SK-N-SH (cell line): Measurements from ENCODE around the gene SFXN3. TPM values are rescaled to one million over a fixed set of nuclear protein-coding genes. Genes with fewer than 3 reads are reported as not detected.
A peak's percentile ranks its signal among the peaks of the same experiment; 100 is the strongest.

Experiments used
- CTCF ChIA-PET: fragments of 300-600, 350-600 bp; formaldehyde crosslinking; extraction: SDS; loops from one replicate; lab custom pipeline; 2021; lab: Yijun Ruan, JAX
- POLR2A ChIA-PET: fragments of 350-600 bp; sonication (Branson Sonifier 250); formaldehyde crosslinking; extraction: SDS; loops from one replicate; lab custom pipeline; 2020; ENCODE audit warnings: antibody characterized with exemption, inconsistent platforms; lab: Yijun Ruan, JAX
- DNase-seq: peaks from one replicate; pipeline ENCODE4 v3.0.0; 2012
- H2AFZ ChIP-seq: fragments of 200-600 bp; sonication (generic); 2 replicates; pipeline ENCODE4 v1.8.1; 2016; ENCODE audit warnings: antibody characterized with exemption, mild to moderate bottlenecking, low read depth
- H3F3A ChIP-seq: fragments of 200-600 bp; sonication (generic); replicated peaks from 2 replicates; pipeline ENCODE3; 2016; ENCODE audit warnings: antibody characterized with exemption, mild to moderate bottlenecking; ENCODE audit not compliant: insufficient read depth
- H3K27ac ChIP-seq, 2 experiments: fragments of 200-500 bp in 1 of 2; fragments of 200-600 bp in 1 of 2; sonication (Bioruptor generic) in 1 of 2; sonication (generic), shearing (Covaris generic) in 1 of 2; 2 replicates each; pipeline versions ENCODE4 v1.5.1 to v1.6.1; 2014 to 2016; ENCODE audit warnings: low read depth in 2 of 2, inconsistent platforms in 1 of 2, low read length in 1 of 2, mild to moderate bottlenecking in 1 of 2, mixed read lengths in 1 of 2
- H3K27me3 ChIP-seq: fragments of 200-600 bp; sonication (generic), shearing (Covaris generic); 2 replicates; pipeline ENCODE4 v1.6.1; 2016; ENCODE audit warnings: mixed run types; ENCODE audit not compliant: insufficient read depth
- H3K36me3 ChIP-seq, 2 experiments: fragments of 200-500 bp in 1 of 2; fragments of 200-600 bp in 1 of 2; sonication (Bioruptor generic) in 1 of 2; sonication (generic) in 1 of 2; replicated peaks in 1 of 2; 2 replicates each; pipeline versions ENCODE3 to v1.5.1; 2014 to 2016; ENCODE audit warnings: low read length in 1 of 2, mild to moderate bottlenecking in 1 of 2; ENCODE audit not compliant: insufficient read depth in 2 of 2, control insufficient read depth in 1 of 2
- H3K4me1 ChIP-seq, 2 experiments: fragments of 200-500 bp in 1 of 2; fragments of 200-600 bp in 1 of 2; sonication (Bioruptor generic) in 1 of 2; sonication (generic), shearing (Covaris generic) in 1 of 2; 2 replicates each; pipeline versions ENCODE4 v1.5.1 to v1.6.1; 2014 to 2016; ENCODE audit warnings: low read depth in 1 of 2, low read length in 1 of 2, mixed run types in 1 of 2; ENCODE audit not compliant: insufficient read depth in 2 of 2, control insufficient read depth in 1 of 2
- H3K4me2 ChIP-seq: fragments of 200-600 bp; sonication (generic), shearing (Covaris generic); 2 replicates; pipeline ENCODE4 v1.6.1; 2017; ENCODE audit warnings: mixed run types
- H3K4me3 ChIP-seq, 2 experiments: fragments of 200-500 bp in 1 of 2; fragments of 200-600 bp in 1 of 2; sonication (Bioruptor generic) in 1 of 2; sonication (generic), shearing (Covaris generic) in 1 of 2; 2 replicates each; pipeline versions ENCODE4 v1.5.1 to v1.8.1; 2014 to 2016; ENCODE audit warnings: low read depth in 2 of 2, inconsistent platforms in 1 of 2, low read length in 1 of 2, mild to moderate bottlenecking in 1 of 2, mixed read lengths in 1 of 2, moderate library complexity in 1 of 2
- H3K79me2 ChIP-seq: fragments of 200-600 bp; sonication (generic); 2 replicates; pipeline ENCODE4 v1.8.1; 2017; ENCODE audit warnings: mild to moderate bottlenecking; ENCODE audit not compliant: insufficient read depth
- H3K9ac ChIP-seq: fragments of 200-600 bp; sonication (generic); 2 replicates; pipeline ENCODE4 v1.6.1; 2017; ENCODE audit warnings: mixed run types
- H3K9me2 ChIP-seq: fragments of 200-600 bp; sonication (generic); 2 replicates; pipeline ENCODE4 v1.6.1; 2017; ENCODE audit warnings: mixed run types
- H3K9me3 ChIP-seq: fragments of 200-600 bp; sonication (generic); 2 replicates; pipeline ENCODE4 v1.6.1; 2017; ENCODE audit warnings: mixed run types, mild to moderate bottlenecking, moderate library complexity
- H4K20me1 ChIP-seq: fragments of 200-600 bp; sonication (generic); 2 replicates; pipeline ENCODE4 v1.6.1; 2017; ENCODE audit warnings: mild to moderate bottlenecking, mixed run types; ENCODE audit not compliant: insufficient read depth
- CHD2 ChIP-seq: fragments of 150-350 bp; IDR thresholded peaks from 2 replicates; pipeline ENCODE4 v1.6.1; 2018; ENCODE audit warnings: low read length; ENCODE audit not compliant: partially characterized antibody
- EP300 ChIP-seq, 2 experiments: IDR thresholded peaks; 2 replicates each; pipeline versions ENCODE4 v1.4.0 to v1.6.1; 2012; ENCODE audit warnings: borderline replicate concordance in 1 of 2, low read depth in 1 of 2, low read length in 1 of 2
- FOXM1 ChIP-seq: IDR thresholded peaks from 2 replicates; pipeline ENCODE4 v1.4.0; 2012; ENCODE audit warnings: low read depth, mild to moderate bottlenecking
- GABPA ChIP-seq: IDR thresholded peaks from 2 replicates; pipeline ENCODE4 v1.4.0; 2012; ENCODE audit warnings: low read depth, mild to moderate bottlenecking
- GATA2 ChIP-seq: sonication (generic); formaldehyde crosslinking; IDR thresholded peaks from 2 replicates; pipeline ENCODE4 v1.5.0; 2020; ENCODE audit warnings: mild to moderate bottlenecking, missing genetic modification reagents
- JUND ChIP-seq: IDR thresholded peaks from 2 replicates; pipeline ENCODE4 v1.4.0; 2012
- MEF2A ChIP-seq: IDR thresholded peaks from 2 replicates; pipeline ENCODE4 v1.4.0; 2012; ENCODE audit warnings: low read depth, borderline replicate concordance
- NRF1 ChIP-seq: IDR thresholded peaks from 2 replicates; pipeline ENCODE4 v1.6.1; 2012; ENCODE audit warnings: low read depth, mild to moderate bottlenecking, low read length
- POLR2AphosphoS5 ChIP-seq: IDR thresholded peaks from 2 replicates; pipeline ENCODE4 v1.6.1; 2012; ENCODE audit warnings: low read depth, low read length
- RFX5 ChIP-seq: IDR thresholded peaks from 2 replicates; pipeline ENCODE4 v1.6.1; 2012; ENCODE audit warnings: mild to moderate bottlenecking, improper control_type of control experiment, low read length
- SIN3A ChIP-seq: IDR thresholded peaks from 2 replicates; pipeline ENCODE4 v1.6.1; 2012; ENCODE audit warnings: low read depth, mild to moderate bottlenecking, low read length, moderate library complexity, borderline replicate concordance
- SMC3 ChIP-seq: IDR thresholded peaks from 2 replicates; pipeline ENCODE4 v1.6.1; 2012; ENCODE audit warnings: low read depth, low read length, improper control_type of control experiment
- TCF12 ChIP-seq: IDR thresholded peaks from 2 replicates; pipeline ENCODE4 v1.4.0; 2012
- TEAD4 ChIP-seq: IDR thresholded peaks from 2 replicates; pipeline ENCODE4 v1.4.0; 2012; ENCODE audit warnings: mild to moderate bottlenecking, borderline replicate concordance; ENCODE audit not compliant: insufficient read depth
- WGBS: methylation state at CpG from one replicate; pipeline ENCODE4 v1.1.6; 2017; ENCODE audit warnings: low lambda C conversion rate; 5-methylcytosine and 5-hydroxymethylcytosine counted together
- polyA plus RNA-seq, 3 experiments: library from polyadenylated mRNA; depleted of rRNA; stranded (reverse); fragments of >200 nt; gene quantifications; 2 replicates each; pipeline ENCODE4 v1.2.3, GENCODE V29; 2012
- TF ChIP-seq, protein P1 (sequence below): IDR thresholded peaks from 2 replicates; pipeline ENCODE4; 2012
- TF ChIP-seq, protein P2 (sequence below): IDR thresholded peaks from 2 replicates; pipeline ENCODE4 v1.4.0; 2012; ENCODE audit warnings: low read depth
- TF ChIP-seq, protein P3 (sequence below): IDR thresholded peaks from 2 replicates; pipeline ENCODE4 v1.4.0; 2012; ENCODE audit warnings: low read depth, borderline replicate concordance
- TF ChIP-seq, protein P4 (sequence below): fragments of 150-350 bp; IDR thresholded peaks from 2 replicates; pipeline ENCODE4 v1.6.1; 2017; ENCODE audit warnings: antibody characterized with exemption, low read length, low read depth, borderline replicate concordance
- TF ChIP-seq, protein P5 (sequence below): fragments of 150-350 bp; IDR thresholded peaks from 2 replicates; pipeline ENCODE4 v1.6.1; 2016; ENCODE audit warnings: mild to moderate bottlenecking, low read depth, low read length

The SFXN3 gene
- polyA plus RNA-seq, 1 of the 3 experiments (the other 2 are of a cell fraction) = 142 TPM

DNA sequence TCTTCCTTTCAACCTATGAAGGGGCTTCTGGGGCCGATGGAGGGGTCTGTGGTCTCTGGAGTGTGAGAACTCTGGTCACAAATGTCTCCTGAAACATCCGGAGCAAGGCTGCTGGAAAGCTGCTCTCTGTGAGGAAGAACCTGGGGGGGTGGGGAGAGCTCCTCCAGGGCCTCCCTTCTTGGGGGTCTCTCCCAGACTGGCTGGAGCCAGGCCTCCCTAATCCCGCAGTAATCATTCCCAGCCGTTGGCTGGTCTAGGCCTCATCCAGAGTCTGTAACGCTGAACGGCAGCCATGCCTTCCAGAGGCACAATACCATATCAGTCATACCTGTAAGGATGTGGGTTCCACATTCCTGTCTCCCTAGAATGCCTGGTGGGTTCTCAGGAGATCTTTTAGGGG, 35.9 kb upstream of the SFXN3 start:
- Histone ChIP-seq H3K79me2 (peaks cover 27% of the 10 kb centered on the region), H3K9ac (no peak overlapping the region), H3K4me3 (no peak overlapping the region), H2AFZ (no peak overlapping the region), H3K9me2 (no peaks in the 10 kb centered on the region), H3K9me3 (no peaks in the 10 kb centered on the region), H3K4me2 (no peak overlapping the region), H3K27ac (no peak overlapping the region; a peak in 1 of 4 replicates), H3K27me3 (no peaks in the 10 kb centered on the region), H4K20me1 (0 out of 2 replicates have a peak, but pooled peaks cover 4% of the 10 kb centered on the region), H3K36me3 (peaks cover 16 to 34% of the 10 kb centered on the region in 2 experiments), H3K4me1 (peaks cover 9 to 22% of the 10 kb centered on the region in 2 experiments; a peak in 3 of 4 replicates), H3F3A (peaks cover 32% of the 10 kb centered on the region)
- DNase-seq = no peak
- TF ChIP-seq GATA2 = no peak
- TF ChIP-seq, protein P1, sequence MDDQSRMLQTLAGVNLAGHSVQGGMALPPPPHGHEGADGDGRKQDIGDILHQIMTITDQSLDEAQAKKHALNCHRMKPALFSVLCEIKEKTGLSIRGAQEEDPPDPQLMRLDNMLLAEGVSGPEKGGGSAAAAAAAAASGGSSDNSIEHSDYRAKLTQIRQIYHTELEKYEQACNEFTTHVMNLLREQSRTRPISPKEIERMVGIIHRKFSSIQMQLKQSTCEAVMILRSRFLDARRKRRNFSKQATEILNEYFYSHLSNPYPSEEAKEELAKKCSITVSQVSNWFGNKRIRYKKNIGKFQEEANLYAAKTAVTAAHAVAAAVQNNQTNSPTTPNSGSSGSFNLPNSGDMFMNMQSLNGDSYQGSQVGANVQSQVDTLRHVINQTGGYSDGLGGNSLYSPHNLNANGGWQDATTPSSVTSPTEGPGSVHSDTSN = 0 out of 2 replicates have a peak, but pooled peaks have one; percentile 4
- no peak for TF ChIP-seq JUND
- TF ChIP-seq GABPA = no peak
- no peak for TF ChIP-seq SIN3A
- TF ChIP-seq EP300 (IDR thresholded peaks at IDR 0.05; ENCODE audit: borderline replicate concordance in 1 of 2, low read depth in 1 of 2, low read length in 1 of 2) = no peak
- no peak for TF ChIP-seq RFX5
- TF ChIP-seq, protein P2, sequence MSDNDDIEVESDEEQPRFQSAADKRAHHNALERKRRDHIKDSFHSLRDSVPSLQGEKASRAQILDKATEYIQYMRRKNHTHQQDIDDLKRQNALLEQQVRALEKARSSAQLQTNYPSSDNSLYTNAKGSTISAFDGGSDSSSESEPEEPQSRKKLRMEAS = no peak
- CTCF ChIA-PET = interaction anchor here (1.2 to 24.5 kb wide), 4 partner anchors 14 to 253 kb away, joined by 3 to 443 read pairs (median 68); no protein-coding TSS in a partner anchor
- POLR2A ChIA-PET = interaction anchor here (0.6 to 1.6 kb wide), 2 partner anchors 14 to 152 kb away, joined by 3 read pairs; no protein-coding TSS in a partner anchor
- 55% methylated on average over 5 of the region's 6 CpGs for WGBS

DNA sequence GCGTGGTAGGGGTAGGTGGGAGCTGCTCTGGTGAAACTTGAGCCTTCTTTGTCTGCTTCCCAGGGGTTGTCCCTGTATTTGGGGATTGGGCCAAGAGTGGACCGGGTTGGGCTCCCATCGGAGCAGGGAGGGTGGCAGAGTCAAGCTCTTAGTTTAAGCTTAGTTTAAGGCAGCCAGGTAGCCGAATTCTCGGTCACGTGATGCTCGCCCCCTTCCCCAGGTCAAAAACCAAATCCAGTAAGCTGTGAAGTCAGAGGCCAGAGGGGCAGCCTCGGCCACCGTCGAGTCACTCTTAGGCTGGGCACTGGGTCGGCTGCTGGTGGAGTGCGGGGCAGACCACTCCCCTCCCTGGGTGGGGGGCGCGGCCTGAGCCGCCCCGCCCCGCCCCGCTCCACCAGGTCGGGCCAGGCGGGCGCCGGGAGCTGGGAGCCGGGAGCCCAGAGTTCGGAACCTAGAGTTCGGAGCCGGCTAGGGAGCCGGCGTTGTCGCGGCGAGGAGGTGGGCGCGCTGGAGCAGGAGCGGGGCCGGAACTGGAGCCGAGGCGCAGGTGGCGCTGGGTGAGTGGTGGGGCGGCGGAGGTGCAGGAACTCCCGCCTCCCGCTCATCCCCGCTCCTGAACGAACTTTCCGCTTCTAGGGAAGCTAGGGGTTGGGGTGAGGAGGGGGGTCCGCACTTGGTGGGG, 34.2 kb upstream of the SFXN3 start:
- Histone ChIP-seq H3K4me1 (peaks cover 15 to 30% of the 10 kb centered on the region in 2 experiments; a peak in 3 of 4 replicates), H3K4me3 (peak overlapping the region; percentile 66 to 90), H3K27ac (peak overlapping the region; percentile 98 to 99), H3K79me2 (peaks cover 34% of the 10 kb centered on the region), H3K9me2 (no peaks in the 10 kb centered on the region), H3K9ac (peak overlapping the region; percentile 99), H2AFZ (peak overlapping the region; percentile 72; the same call in 1 of the 2 replicates), H3K36me3 (peaks cover 3 to 22% of the 10 kb centered on the region in 2 experiments), H3F3A (peaks cover 40% of the 10 kb centered on the region), H4K20me1 (peaks cover 5% of the 10 kb centered on the region), H3K9me3 (no peaks in the 10 kb centered on the region), H3K27me3 (no peaks in the 10 kb centered on the region), H3K4me2 (peak overlapping the region; percentile 97)
- no peak for TF ChIP-seq TEAD4
- TF ChIP-seq, protein P2 = 0 out of 2 replicates have a peak, but pooled peaks have one; percentile 52
- TF ChIP-seq, protein P3, sequence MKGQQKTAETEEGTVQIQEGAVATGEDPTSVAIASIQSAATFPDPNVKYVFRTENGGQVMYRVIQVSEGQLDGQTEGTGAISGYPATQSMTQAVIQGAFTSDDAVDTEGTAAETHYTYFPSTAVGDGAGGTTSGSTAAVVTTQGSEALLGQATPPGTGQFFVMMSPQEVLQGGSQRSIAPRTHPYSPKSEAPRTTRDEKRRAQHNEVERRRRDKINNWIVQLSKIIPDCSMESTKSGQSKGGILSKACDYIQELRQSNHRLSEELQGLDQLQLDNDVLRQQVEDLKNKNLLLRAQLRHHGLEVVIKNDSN = peak; percentile 72
- TF ChIP-seq MEF2A = no peak
- TF ChIP-seq, protein P4, sequence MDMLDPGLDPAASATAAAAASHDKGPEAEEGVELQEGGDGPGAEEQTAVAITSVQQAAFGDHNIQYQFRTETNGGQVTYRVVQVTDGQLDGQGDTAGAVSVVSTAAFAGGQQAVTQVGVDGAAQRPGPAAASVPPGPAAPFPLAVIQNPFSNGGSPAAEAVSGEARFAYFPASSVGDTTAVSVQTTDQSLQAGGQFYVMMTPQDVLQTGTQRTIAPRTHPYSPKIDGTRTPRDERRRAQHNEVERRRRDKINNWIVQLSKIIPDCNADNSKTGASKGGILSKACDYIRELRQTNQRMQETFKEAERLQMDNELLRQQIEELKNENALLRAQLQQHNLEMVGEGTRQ = no peak
- TF ChIP-seq, protein P5, sequence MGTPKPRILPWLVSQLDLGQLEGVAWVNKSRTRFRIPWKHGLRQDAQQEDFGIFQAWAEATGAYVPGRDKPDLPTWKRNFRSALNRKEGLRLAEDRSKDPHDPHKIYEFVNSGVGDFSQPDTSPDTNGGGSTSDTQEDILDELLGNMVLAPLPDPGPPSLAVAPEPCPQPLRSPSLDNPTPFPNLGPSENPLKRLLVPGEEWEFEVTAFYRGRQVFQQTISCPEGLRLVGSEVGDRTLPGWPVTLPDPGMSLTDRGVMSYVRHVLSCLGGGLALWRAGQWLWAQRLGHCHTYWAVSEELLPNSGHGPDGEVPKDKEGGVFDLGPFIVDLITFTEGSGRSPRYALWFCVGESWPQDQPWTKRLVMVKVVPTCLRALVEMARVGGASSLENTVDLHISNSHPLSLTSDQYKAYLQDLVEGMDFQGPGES = no peak
- TF ChIP-seq FOXM1 = no peak
- no peak for TF ChIP-seq NRF1
- no peak for TF ChIP-seq RFX5
- TF ChIP-seq EP300 (IDR thresholded peaks at IDR 0.05; ENCODE audit: borderline replicate concordance in 1 of 2, low read depth in 1 of 2, low read length in 1 of 2) = no peak
- 0 out of 2 replicates have a peak, but pooled peaks have one; percentile 37 for TF ChIP-seq POLR2AphosphoS5
- TF ChIP-seq TCF12 = no peak
- TF ChIP-seq CHD2 = no peak
- TF ChIP-seq SMC3 = no peak
- TF ChIP-seq, protein P1 = no peak
- TF ChIP-seq GABPA = peak; percentile 41; the same call in 1 of the 2 replicates
- CTCF ChIA-PET = interaction anchor here (0.6 to 24.5 kb wide), 20 partner anchors 9 to 144 kb away, joined by 3 to 443 read pairs (median 4); partner anchors contain the start of genes MRPL43, PDZD7, SEMA4G and SFXN3
- DNase-seq = peak; percentile 85
- WGBS = 54% methylated on average over 6 of the region's 46 CpGs
- POLR2A ChIA-PET = interaction anchor here (0.5 to 2.2 kb wide), 6 partner anchors 9 to 69 kb away, joined by 3 to 8 read pairs (median 3); partner anchors contain the start of genes MRPL43 and TWNK
